Central memory CD4-positive, alpha-beta T cell (primary cell): ENCODE results near the gene KIF3B.
"Not testable (repeated sequence)": the region's sequence is repeated elsewhere in the genome, so short reads cannot be mapped to it uniquely, and the experiment has no call there.

Source experiments
- DNase-seq: peaks from one replicate; pipeline ENCODE4 v3.0.0; 2022

KIF3B gene

DNA sequence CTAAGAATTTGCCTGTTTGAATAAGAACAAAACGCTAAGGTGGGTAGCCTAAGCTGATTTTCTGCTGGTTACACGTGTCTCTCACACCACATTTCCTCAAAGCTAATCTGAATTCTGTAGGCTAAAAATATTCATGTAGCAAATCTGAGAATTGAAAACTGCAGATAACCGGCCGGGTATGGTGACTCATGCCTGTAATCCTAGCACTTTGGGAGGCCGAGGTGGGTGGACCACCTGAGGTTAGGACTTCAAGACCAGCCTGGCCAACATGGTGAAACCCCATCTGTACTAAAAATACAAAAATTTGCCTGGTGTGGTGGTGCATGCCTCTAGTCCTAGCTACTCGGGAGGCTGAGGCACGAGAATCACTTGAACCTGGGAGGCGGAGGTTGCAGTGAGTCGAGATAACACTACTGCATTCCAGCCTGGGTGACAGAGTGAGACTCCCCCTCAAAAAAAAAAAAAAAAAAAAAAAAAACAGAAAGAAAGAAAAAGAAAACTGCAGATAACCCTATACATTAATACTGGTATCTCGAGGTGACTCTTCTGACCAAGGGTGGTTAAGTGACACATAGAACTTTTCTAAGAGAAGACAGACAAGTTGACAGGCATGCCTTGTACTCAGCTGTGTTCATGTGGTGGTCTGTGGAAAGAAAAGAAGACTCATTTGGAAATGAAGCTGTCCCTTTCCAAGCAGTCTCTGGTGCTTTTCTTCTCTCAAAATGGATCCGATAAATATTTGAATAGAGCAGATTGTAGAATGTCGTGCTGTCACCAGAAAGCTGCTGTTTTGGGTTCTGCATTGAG, 55.9 kb downstream of the KIF3B start:
- DNase-seq, result no peak

- DNase-seq, result peak; percentile 47
These were observed 56.8 kb downstream of the KIF3B start for GRCh38 chr20:32333988-32334885.

GRCh38 chr20:32336918-32337347, 59.5 kb downstream of the KIF3B start:
- DNase-seq, result no peak

- no peak for DNase-seq
These were observed 60.6 kb downstream of the KIF3B start for GRCh38 chr20:32337937-32338661.

GRCh38 chr20:32338665-32339064, 61.2 kb downstream of the KIF3B start:
- no peak for DNase-seq

DNA sequence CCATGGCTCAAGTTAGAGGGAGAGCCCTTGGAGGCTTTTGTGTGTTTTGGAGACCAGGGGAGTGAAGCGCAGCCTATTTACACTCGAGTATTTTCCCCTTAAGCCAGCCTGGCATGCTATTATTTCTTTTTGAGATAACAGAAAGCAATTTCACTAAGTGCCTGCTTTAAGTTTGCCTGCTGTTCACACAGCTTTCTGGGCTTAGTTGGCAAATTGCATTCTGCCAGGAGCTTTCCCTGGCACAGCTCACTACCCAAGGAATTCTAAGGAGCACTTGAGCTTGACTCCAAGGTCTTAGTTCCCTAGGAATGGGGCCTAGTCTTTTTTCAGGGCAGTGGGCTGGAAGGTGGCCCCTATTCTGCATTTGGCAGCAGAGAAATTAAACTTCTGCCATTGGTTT, 61.7 kb downstream of the KIF3B start:
- no peak for DNase-seq

DNA sequence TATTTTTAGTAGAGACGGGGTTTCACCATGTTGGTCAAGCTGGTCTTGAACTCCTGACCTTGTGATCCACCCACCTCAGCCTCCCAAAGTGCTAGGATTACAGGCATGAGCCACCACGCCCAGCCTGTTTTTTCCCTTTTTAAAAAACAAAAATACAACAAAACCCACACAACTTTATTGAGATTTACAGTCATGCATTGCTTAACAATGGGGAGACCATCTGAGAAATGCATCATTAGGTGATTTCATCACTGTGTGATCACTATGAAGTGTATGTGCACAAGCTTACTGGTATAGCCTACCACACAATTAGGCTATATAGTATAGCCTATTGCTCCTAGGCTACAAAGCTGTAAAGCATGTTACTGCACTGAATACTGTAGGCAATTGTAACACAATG, 63.6 kb downstream of the KIF3B start:
- not testable (repeated sequence) for DNase-seq

DNA sequence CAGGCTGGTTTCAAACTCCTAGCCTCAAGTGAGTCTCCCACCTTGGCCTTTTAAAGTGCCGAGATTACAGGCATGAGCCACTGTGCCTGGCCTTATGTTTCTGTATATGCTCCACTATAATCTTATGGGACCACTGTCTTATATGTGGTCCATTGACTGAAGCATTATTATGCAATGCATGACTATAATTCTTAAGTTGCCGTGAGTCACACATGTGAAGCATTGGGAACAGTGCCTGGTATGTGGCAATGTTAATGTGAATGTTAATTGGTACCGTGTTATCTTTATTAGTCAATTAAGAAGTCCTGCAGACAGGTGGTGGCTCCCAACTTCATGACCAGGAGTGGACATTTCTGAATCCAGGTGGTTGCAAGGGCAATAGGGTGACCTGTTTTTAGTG, 66.0 kb downstream of the KIF3B start:
- no peak for DNase-seq

- DNase-seq, result no peak
These were observed 67.5 kb downstream of the KIF3B start for GRCh38 chr20:32344835-32345506.

DNA sequence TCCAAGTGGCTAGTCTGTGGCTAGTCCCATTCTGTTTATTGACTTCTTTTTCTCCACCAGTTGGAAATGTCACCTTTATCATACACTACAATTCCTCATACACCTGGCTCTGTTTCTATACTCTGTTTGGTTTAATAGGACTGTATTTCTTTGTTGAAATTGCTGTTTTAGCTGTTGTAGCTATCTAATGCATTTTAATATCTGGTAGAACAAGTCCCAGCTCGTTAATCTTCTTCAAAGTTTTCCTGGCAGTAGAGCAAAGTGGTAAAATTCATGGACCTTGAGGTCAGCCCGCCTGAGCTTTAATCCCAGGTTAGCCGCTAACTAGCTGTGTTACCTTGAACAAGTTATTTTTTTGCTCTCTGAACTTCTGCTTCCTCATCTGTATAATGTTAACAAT, 70.8 kb downstream of the KIF3B start:
- no peak for DNase-seq

DNA sequence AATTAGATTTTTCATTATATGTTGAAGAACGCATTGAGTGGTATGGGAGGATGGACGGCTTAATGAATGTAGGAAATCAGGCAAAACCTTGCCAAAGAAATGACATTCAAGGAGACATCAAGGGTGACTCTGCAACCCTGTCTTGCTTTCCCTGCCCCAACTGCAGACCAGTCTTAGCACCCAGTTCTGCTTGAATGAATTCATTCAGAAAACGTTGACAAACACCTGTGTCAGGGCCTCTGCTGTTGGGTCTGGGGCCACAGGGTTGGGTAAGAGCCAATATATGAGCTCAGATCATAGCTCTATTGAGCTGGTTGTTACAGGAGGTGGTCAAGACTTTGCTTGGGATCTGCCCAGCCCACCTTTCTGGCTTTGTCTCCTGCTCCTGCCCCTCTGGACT, 73.0 kb downstream of the KIF3B start:
- no peak for DNase-seq

DNA sequence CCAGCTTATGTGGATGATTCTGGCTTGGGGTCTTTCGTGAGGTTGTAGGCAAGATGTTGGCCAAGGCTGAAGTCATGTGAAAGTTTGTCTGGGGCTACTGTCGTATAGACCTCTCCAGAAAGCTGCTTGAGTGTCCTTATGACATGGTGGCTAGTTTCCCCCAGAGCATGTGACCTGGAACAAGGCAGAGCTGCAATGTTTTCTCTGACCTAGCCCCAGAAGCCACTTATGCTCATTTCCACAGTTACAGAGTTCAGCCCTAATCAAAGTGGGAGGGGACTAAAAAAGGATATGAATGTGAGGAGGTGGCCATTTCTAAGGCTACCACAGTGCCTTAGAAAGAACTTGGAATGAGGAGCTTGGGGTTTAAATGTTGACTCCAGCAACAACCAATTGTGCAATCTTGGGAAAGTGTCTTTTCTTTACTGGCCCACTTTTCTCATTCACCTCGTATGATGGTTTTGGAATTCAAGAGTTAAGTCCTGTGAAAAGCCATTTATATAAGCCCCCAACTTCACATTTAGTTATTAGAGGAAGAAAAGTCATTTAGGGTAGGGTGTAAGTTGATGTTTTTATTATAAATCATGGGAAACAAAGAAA, 74.8 kb downstream of the KIF3B start:
- DNase-seq, result no peak

DNA sequence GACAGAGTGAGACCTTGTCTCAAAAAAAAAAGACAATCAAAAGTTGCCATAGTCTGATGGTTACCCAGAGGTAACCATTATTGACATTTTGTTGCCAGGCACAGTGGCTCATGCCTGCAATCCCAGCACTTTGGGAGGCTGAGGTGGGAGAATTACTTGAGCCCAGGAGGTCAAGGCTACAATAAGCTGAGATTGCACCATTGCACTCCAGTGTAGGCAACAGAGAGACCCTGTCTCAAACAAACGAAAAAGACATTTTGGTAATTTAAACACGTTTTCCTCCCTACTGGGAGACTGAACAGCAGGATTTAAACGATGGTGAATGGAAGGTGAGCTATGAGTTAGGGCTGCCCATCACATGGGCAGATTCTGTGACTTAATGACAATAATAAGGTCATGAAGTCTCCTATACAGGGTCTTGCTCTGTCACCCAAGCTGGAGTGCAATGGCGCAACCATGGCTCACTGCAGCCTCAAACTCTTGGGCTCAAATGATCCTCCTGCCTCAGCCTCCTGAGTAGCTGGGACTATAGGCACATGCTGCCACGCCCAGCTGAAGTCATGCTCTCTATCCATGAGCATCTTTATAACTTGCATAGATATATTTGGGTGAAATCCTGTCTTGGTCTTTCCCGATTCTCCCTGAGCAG, 76.5 kb downstream of the KIF3B start:
- DNase-seq, result no peak

DNA sequence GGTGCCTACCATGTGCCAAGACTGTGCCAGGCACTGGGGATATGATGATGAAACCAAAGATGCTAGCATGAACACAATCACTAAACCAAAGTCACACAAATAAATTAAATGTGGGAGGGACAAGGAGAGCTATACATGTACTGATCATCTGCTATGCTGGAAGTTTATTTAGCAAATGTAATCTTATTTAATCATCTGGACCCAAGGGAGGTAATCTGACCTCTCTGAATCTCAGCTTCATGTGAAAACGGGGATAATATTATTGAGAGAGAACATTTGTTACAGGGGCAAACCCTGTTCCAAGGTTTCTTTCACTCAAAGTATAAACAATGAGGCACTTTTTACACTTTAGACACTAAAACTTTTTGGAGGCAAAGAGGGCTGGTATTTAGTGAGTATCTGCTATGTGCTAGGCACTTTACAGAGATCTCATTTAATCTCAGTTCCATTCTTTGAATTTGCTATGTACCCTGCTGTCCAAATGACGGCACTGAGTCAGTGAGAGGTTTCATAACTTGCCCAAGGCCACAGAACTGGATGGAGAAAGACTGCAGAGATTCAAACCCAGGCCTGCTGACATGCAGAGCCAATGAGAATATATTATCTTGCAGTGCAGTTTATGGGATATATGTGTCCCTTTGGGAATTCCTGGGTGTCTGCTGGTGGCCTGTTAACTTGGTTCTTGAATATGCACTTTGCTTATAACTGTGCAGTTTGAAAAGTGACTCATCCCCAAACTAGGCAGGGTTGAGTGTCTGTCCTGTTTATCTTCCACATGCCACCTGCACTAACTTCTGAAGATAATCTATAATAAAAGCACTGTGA, 77.4 kb downstream of the KIF3B start:
- no peak for DNase-seq

GRCh38 chr20:32355417-32355841, 78.0 kb downstream of the KIF3B start:
- DNase-seq, result no peak

DNA sequence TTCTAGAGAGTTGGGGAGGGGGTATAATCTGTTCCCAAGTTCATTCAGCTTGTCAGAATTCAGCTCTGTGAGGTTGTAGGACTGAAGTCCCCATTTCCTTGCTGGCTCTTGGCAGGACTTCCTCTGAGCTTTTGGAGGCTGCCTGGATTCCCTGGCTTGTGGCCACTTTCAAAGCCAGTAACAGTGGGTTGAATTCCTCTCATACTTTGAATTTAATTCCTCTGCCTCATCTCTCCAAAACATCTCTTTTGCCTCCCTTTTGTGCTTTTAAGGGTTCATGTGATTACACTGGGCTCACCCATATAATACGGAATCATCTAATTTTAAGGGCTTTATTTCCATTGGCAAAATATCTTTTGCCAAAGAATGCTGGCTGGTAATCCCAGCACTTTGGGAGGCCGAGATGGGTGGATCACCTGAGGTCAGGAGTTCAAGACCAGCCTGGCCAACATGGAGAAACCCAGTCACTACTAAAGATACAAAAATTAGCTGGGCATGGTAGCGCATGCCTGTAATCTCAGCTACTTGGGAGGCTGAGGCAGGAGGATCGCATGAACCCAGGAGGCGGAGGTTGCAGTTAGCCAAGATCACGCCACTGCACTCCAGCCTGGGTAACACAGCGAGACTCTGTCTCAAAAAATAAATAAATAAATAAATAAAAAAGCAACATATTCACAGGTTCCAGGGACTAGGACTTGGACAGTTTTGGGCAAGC, 78.6 kb downstream of the KIF3B start:
- not testable (repeated sequence) for DNase-seq

- DNase-seq, result no peak
These were observed 79.3 kb downstream of the KIF3B start for GRCh38 chr20:32356622-32357374.

DNA sequence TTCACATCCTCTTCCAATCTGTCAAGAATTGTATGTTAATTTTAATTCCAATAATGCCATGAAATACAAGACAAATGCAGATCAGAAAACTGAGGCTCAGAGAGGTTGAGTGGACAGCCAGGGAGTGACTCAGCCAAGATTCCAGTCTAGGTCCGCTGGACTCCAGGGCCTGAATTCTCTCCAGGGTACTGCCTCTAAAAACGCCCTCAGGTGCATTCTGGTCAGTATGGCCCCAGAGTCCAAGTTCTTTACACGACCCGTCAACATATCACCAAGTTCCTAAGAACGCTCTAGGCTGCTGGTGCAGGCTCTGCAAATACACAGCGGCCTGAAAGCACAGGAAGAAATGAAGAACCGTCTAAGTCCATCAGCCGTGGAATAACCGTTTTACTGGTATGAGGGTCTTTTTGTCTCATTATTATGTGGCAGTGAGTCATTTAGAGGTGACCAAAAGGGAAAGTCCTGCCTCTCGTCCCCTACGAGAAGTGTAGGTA, 80.0 kb downstream of the KIF3B start:
- DNase-seq, result no peak
